CD4-positive, alpha-beta T cell treated with Interleukin-15 for 1 hour (primary cell): ENCODE data around the gene PDXK.

Experiments
- DNase-seq: peaks from one replicate; pipeline ENCODE4 v3.0.0-alpha.2; 2020

The PDXK gene

GRCh38 chr21:43726686-43727518 lies 8.0 kb downstream of the PDXK start:
- no peak for DNase-seq

DNA sequence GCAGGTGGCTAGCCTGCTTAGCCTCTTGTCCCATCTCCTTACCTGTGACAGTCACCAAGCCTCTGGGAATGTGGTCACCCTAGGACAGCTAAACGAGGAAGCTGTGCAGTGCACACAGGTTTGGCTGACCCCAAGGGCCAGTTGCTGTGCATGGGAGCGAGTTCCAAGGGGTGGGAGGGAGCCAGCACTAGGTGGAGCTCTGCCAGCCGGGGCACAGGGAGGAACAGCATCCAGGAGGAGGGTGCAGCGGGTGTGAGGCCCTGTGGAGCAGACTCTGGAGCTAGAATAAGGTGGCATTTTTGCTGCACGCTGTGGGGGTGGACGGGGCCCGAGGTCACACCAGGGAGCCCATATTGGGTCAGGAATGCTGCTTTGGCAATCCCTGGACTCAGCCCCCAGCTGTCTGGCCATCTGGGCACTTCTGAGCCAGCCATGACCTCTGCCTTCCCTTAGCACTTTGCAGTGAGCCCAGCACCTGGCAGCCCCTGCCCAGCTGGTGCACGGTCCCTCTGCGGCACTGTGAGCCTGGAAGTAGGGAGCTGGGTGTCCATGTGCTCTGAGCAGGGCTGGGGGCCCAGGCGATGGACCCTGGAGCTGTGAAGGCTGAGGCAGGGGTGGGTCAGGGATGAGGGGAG lies 8.7 kb downstream of the PDXK start:
- no peak for DNase-seq

DNA sequence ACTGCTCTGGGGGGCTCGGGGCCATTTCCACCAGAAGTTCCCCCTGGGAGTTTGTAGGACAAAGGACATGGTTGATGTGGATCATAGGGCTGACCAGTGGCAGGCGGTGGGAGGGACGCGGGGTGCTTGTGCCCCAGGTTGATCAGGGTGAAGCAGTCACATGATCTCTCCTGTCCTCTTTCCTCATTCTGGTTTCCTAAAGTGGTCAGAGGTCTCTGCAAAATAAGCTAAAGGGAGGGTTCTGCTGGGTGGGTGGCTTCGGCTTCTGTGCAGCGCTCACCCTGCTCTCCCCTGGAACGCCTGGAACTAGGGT lies 9.2 kb downstream of the PDXK start:
- DNase-seq: no peak

- DNase-seq: peak; percentile 88
Measured at GRCh38 chr21:43728467-43729390, 9.8 kb downstream of the PDXK start.

GRCh38 chr21:43731476-43731875 lies 12.5 kb downstream of the PDXK start:
- DNase-seq: no peak

DNA sequence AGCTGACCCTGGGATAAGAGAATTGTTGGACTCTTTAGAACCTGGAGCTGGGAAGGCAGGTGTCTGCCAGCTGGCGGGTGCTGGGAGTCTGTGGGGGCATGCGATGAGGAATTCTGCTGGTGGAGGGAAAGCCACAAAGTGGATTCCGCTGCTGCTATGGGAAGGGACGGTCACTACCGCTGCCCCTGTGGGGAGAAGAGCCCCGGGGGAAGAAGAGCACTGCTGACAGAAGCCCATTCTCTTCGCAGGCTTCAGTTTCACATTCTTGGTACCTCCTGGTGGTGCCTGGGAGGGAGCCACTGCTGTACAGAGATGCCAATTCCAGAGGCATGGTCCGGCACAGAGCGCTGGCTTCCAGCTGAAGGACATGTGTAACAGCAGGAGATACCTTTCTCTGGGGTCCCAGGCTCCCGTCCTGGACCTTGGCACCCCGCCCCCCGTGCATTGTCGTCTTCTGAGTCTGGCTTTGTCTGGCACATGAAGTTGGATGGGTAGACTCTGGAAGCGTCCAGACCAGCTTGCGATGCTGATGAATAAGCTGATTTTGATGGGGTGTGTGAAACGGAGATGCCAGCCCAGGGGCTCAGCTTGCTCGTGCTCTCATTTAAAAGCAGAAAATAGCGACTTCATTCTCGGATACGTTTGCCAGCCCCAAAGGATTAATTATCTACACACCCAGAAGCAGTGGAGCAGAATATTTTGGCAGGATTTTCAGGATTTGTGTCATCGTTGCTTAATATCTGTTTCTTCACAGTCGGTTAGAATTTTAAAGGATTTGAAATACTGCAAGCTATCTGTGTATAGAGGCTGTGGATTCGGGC lies 13.2 kb downstream of the PDXK start:
- DNase-seq: no peak

GRCh38 chr21:43733060-43733459 lies 14.1 kb downstream of the PDXK start:
- DNase-seq: no peak

DNA sequence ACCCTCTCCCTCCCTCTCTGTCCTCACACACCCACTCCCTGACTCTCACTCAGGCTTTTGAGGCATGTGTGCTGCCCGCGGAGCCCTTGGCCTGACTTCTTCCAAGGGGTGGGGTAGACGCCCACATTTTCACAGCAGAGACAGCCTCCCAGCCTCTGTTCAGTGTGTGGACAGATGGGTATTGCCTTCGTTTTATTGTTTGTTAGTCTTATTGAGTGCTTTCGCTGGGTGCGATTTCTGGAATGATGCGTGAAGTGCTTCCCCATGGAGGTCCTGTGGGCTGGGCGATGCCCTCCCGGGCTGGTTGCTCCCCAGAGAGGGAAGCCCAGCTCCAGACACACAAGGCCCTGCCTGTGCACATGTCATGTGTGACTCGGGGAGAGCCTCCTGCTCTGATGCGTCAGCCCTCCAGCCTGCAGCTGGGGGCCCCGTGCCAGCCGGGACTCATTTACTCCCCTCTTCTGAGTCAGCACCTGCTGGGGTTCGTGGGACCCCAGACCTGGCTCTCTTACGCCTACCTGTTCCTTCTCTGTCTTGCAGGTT lies 14.7 kb downstream of the PDXK start:
- no peak for DNase-seq

DNA sequence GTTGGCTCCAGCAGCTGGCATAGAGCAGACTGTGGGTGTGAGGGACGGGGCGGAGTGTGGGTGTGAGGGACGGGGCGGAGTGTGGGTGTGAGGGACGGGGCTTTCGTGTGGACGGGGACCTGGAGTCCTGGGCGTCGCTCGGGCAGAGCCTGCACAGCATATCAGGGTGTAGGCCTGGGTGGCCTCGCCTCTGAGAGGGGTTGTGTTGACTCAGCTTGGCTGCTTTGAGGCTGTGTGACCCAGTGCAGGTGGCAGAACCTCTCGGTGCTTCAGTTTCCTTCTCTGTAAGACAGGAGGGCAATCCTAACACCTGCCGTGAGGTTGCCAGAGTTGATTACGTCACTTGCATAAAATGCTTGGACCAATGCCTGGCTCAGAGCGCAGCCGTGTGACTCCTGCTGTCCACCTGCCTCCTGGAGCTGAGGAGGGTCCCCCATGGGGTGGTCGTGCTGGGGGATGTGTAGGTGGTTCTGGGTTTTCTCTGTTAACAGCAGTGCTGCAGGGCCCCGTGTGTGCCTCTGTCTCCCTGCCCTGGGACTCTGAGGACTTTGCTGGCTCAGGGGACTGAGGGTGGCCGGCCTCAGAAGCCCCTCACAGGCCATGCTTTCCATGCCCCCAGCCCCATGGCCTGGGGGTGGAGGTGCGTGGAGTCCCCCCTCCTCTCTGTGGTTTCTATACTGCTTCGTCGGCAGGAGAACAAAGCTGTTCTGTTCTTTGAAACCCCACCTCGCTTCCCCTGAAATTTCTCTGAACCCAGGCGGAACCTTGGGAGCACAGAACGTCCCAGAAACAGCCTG lies 15.4 kb downstream of the PDXK start:
- DNase-seq: no peak

DNA sequence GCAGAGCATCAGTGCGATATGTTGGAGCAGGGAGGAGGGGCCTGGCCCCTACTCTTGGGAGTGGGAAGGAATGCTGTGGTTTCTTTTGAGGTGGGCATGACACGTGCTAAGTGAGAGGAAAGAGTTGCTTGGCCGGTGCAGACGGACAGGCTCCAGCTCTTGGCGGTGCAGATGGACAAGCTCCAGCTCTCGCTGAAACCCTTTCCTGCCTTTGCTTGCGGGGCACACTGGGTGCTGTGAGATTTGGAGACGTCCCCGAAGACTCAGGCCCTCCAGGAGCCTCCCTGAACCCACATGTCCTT lies 15.9 kb downstream of the PDXK start:
- DNase-seq: no peak

DNA sequence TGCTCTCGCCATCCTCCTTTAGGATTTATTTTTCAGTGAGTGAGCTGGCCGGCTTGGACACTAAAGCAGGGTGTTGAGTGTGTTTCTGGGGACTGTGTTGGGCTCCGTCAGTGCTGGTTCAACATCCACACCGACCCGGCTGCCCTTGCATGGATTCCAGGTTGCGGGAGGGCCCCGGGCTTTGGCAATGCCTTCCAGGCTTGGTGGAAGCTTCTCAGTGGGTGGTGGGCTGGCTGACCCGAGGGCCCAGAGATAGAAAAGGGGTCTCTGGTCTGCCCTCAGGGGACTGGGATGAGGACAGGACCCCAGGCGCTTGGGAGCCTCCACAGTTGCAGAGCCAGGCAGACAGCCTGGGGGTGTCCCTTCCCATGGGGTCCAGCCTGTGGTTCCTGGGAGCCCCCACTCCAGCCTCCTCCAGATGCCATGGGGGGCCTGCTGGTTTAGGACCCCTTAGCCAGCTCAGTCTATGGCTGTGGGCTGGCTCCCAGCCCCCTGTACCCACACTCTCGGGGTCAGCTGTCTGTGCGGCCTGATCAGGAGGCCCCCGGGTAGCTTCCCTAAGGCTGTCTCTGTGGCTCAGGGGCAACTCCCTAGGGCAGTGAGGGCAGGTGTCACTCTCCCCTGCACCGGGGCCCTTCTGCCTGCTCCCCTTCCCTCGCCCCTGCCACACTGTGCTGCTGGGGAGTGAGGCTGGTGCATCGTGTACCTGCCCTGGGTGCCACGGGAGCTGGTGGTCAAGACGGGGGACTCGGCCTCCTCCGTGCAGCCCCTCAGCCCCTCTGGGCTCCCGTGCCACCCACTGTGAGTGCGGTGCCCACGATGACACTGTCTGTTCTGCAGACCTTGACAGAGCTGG lies 16.5 kb downstream of the PDXK start:
- DNase-seq: no peak

DNA sequence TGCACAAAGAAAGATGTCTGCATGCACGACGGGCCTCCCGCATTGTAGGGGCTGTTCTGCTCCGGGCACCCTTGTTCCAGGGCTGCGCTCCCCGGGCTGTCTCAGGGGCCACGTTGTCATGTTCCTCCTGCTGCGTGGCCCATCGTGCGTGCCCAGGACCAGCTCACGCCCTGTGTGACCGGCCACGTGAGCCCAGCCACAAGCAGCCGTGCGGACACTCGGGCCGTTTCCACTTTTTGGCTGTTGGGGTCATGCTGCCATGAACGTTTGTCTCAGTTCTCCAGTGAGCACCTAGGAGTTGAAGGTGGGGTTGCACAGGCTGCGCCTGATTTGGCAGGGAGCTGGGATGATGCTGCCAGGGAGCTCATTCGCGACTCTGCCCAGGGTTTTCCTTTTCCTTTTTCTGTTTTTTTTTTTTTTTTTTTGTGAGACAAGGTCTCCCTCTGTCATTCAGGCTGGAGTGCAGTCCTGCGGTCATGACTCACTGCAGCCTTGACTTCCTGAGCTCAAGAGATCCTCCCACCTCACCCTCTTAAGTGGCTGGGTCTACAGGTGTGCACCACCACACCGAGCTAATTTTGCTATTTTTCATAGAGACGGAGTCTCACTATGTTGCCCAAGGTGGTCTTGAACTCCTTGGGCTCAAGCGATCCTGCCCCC lies 17.4 kb downstream of the PDXK start:
- no peak for DNase-seq

DNA sequence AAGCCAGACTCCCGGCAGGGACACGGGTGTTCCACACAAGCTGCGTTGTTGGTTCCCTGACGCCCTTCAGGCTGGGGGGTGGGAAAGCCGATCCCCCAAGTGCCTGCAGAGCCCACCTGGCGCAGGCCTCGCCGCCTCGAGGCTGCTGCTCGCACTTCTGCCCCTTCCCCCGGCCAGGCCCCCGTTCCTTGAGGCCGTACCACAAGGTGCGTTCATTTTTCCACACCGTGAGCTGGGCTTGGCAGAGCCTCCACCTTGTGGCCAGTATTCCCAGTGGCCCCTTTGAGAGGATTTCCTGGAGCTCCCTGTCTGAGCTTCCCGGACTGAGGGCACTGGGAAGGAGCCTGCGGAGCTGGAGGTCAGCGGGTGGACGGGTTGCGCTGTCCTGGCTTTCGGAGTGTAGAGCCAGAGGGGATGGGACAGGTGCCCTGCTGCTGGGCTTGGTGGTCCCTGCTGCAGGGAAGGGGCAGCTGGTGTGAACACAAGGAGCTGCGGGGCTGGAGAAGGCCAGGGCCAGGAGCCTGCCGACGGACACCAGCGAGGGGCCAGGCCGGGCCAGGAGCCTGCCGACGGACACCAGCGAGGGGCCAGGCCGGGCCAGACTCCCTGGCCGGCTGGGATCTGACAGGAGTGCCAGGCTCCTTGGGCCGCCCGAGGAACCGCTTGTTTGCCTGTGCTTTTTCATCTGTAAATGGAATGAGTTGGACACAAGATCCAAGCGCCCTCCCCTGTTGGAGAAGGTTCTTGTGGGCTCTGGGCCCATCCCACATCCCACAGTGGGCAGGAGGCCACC lies 18.4 kb downstream of the PDXK start:
- DNase-seq: no peak

DNA sequence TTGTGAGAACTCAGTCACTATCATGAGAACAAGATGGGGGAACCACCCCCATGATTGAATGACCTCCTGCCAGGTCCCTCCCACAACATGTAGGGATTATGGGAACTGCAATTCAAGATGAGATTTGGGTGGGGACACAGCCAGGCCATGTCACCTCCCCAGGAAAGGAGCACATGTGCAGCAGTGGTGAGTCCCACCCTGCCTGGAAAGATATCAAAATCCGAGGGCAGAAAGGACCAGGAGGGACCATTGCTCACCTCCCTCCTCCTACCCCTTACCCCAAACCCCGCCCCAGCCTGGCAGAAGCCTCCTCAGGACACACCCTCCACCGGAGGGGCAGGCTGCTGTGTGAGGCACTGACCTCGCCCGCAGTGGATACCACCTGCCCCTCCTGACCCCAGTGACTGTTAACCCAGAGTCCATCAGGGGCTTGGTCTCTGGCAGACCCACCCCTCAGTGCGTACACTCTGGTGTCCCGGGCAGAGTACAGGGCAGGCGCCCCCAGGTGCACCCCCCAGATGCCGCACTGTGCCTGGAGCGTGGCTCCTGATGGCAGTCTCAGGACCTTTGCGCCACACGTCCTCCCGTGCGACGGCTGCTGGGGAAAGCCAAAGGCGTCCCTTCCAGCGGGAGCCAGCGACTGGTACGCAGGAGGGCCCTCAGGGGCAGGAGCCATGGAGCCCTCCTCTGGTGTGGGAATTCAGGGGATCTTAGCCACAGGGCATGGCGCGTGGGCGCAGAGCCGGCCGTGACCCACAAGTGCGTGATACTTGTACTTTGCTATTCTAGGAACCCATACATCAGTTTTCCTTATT lies 20.9 kb downstream of the PDXK start:
- no peak for DNase-seq

DNA sequence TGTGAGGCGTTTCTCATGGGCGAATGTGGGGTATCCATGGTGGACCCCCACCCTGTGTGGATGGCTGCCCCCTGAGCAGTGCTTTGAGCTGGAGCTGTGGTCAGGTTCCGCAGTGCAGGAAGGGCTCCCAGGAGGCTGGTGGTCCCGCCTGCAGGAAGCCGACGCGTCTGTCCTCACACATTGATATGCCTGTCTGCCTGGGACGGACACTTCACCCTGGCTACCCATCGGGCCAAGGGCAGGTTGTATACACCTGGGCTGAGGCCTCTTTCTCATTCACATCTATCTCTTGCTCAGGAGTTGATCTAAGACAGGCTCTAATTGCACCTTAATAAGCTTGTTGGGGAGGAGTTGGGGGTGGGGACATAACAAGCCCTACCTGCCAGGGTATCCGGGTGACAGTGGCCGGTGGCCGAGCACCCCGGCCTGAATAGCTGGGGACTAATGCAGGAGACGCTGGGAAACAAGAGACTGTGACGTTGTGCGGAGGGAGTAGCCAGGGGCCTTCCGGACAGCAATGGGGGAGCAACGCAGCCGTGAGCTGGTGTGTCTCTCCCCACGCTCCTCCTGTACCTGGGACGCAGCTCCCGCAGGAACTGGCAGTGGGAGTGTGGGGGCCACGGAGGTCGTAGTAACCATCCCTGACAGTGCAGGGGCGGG lies 21.7 kb downstream of the PDXK start:
- no peak for DNase-seq

DNA sequence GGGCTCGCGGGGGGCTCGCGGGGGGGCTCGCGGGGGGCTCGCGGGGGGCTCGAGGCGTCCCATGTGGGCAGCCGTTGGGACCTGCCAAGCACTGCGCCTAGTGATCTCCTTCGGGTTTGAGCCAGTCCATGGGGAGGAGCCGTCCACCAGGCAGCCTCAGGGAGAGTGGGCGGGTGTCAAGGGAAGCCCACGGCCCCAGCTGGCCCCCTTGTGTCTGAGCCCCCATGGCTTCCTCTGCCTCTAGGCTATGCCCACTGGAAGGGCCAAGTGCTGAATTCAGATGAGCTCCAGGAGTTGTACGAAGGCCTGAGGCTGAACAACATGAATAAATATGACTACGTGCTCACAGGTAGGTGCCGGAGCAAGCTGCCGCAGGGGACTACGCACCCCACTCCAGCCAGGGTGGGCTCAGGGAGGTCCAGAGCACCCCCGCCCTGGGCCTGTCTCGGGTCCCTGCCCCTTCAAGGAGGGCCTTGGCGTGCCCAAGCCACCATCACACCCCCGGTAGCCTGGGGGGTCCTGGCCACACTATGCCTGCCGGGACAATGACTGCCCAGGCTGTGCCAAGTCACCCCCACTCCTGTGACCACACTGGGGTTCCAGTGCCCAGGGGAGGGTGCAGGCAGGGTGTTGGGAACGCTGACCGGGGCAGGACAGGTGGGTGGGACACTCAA lies 22.6 kb downstream of the PDXK start:
- no peak for DNase-seq

DNA sequence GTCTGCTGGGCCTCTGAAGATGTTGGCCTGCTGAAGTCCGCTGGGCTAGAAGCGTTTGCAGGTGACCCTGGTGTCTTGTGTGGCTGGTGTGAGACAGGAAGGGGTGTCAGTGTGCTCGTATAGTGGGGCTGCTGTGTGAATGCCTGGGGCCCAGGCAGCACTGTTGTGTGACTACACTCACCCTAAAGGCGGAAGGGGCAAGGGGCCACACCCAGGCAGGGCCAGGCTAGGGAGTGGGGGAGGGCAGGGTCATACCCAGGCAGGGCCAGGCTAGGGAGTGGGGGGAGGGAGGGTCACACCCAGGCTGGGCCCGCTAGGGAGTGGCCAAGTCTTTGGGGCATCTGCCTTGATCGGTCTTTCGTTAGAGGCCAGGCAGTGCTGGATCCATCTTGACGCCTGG lies 25.0 kb downstream of the PDXK start:
- DNase-seq: peak; percentile 28
